ENCODE results near the gene EGFL8. TPM values are rescaled to one million over a fixed set of nuclear protein-coding genes. Genes with fewer than 3 reads are reported as not detected.

The EGFL8 gene
- total RNA-seq, 1 donor from 2014 or later: 9.2 TPM

- Histone ChIP-seq H3K27ac (replicated peaks) (no peak overlapping the region), H3K9me3 (replicated peaks) (no peaks in the 10 kb centered on the region), H3K4me1 (no peaks in the 10 kb centered on the region), H3K36me3 (peaks cover 44% of the 10 kb centered on the region), H3K27me3 (ENCODE audit: low read depth) (peaks cover 12% of the 10 kb centered on the region), H3K4me3 (no peak overlapping the region)
- intact Hi-C loops (cut with micrococcal nuclease): no loop called here
- no peak for DNase-seq
- no peak for TF ChIP-seq CTCF (IDR thresholded peaks at IDR 0.05; ENCODE audit: borderline replicate concordance)
Observed at GRCh38 chr6:32216285-32216684, 51.9 kb downstream of the EGFL8 start.

DNA sequence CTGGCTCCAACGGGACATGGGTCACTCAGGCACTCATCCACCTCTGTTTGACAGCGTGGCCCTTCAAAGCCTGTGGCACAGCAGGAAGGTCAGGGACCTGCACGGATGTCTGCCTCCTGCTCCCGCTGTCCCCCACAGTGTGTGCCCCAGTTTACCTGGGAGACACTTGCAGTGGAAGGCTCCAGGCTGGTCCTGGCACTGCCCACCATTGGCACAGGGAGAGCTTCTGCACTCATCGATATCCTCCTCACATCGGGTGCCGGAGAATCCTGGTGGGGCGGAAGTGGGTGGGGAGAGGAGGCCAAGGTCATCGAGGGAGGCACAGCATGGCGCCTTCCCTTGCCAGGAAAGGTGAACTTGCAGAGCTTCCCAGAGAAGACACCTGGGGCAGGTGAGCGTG is 52.6 kb downstream of the EGFL8 start:
- TF ChIP-seq CTCF (IDR thresholded peaks at IDR 0.05; ENCODE audit: borderline replicate concordance): no peak
- peaks cover 12% of the 10 kb centered on the region for H3K27me3 ChIP-seq (ENCODE audit: low read depth)
- DNase-seq: no peak
- peaks cover 44% of the 10 kb centered on the region for H3K36me3 ChIP-seq
- H3K4me3 ChIP-seq: no peak overlapping the region
- intact Hi-C loops (cut with micrococcal nuclease): no loop called here
- no peak overlapping the region for H3K27ac ChIP-seq (replicated peaks)
- peaks cover 5% of the 10 kb centered on the region for H3K4me1 ChIP-seq
- no peaks in the 10 kb centered on the region for H3K9me3 ChIP-seq (replicated peaks)

Small RNA genes within 50 kb of the gene (microRNA-seq; reads per million reads assigned to microRNA genes)
- gene MIR6721: not detected
- gene MIR6833: not detected

Other genes starting within 250 kb of the EGFL8 start
- 9.7 TPM for gene C2, start 236.9 kb upstream of the EGFL8 start, total RNA-seq
- 3.7 TPM for gene CFB, start 218.5 kb upstream of the EGFL8 start, total RNA-seq
- 39.3 TPM for gene NELFE, start 205.6 kb upstream of the EGFL8 start, total RNA-seq
- 32.9 TPM for gene SKIC2, start 205.4 kb upstream of the EGFL8 start, total RNA-seq
- 11.2 TPM for gene DXO, start 192.5 kb upstream of the EGFL8 start, total RNA-seq
- 76.2 TPM for gene C4A, start 182.5 kb upstream of the EGFL8 start, total RNA-seq
- 72.9 TPM for gene C4B, start 149.8 kb upstream of the EGFL8 start, total RNA-seq
- 0.41 TPM for gene CYP21A2, start 126.2 kb upstream of the EGFL8 start, total RNA-seq
- gene TNXB, start 55.3 kb upstream of the EGFL8 start, total RNA-seq: 73.0 TPM
- 29.1 TPM for gene ATF6B, start 36.3 kb upstream of the EGFL8 start, total RNA-seq
- gene FKBPL, start 34.3 kb upstream of the EGFL8 start, total RNA-seq: 2.7 TPM
- gene PRRT1, start 12.7 kb upstream of the EGFL8 start, total RNA-seq: 1.0 TPM
- 23.4 TPM for gene PPT2, start 10.5 kb upstream of the EGFL8 start, total RNA-seq
- gene AGPAT1, start 11.5 kb downstream of the EGFL8 start, total RNA-seq: 43.0 TPM
- gene RNF5, start 13.8 kb downstream of the EGFL8 start, total RNA-seq: 76.0 TPM
- 1.8 TPM for gene AGER, start 19.7 kb downstream of the EGFL8 start, total RNA-seq
- 36.5 TPM for gene PBX2, start 25.6 kb downstream of the EGFL8 start, total RNA-seq
- gene GPSM3, start 28.0 kb downstream of the EGFL8 start, total RNA-seq: 5.0 TPM
- gene NOTCH4, start 59.5 kb downstream of the EGFL8 start, total RNA-seq: 23.0 TPM
- not detected for gene TSBP1, start 207.3 kb downstream of the EGFL8 start, total RNA-seq
- gene BTNL2, start 242.6 kb downstream of the EGFL8 start, total RNA-seq: not detected